SK-N-SH treated with all-trans-retinoic acid at 6 μM for 48 hours (cell line): Measurements from ENCODE around the gene KCNH2.

ENCODE experiments used
- ARNTL ChIP-seq: fragments of 450-650 bp; formaldehyde crosslinking; IDR thresholded peaks from 2 replicates; pipeline ENCODE4 v1.5.0; 2020; ENCODE audit warnings: low read depth, mild to moderate bottlenecking, moderate library complexity, borderline replicate concordance
- OSR1 ChIP-seq: fragments of 250-450 bp; sonication (Bioruptor Pico); IDR thresholded peaks from 2 replicates; pipeline ENCODE4 v1.8.0; 2022; ENCODE audit warnings: moderate library complexity, mild to moderate bottlenecking, inconsistent platforms
- PPARA ChIP-seq: fragments of 250-450 bp; sonication (Bioruptor Pico); IDR thresholded peaks from 2 replicates; pipeline ENCODE4 v1.5.0; 2020; ENCODE audit warnings: mild to moderate bottlenecking, borderline replicate concordance
- RARB ChIP-seq: fragments of 250-450 bp; sonication (Bioruptor Pico); IDR thresholded peaks from 2 replicates; pipeline ENCODE4 v1.8.0; 2021; ENCODE audit warnings: mild to moderate bottlenecking, moderate library complexity
- TCF4 ChIP-seq: fragments of 250-450 bp; sonication (Bioruptor Pico); IDR thresholded peaks from 2 replicates; pipeline ENCODE4 v1.8.0; 2021; ENCODE audit warnings: mild to moderate bottlenecking, moderate library complexity, borderline replicate concordance
- ZC3H10 ChIP-seq: fragments of 250-450 bp; sonication (Bioruptor Pico); IDR thresholded peaks from 2 replicates; pipeline ENCODE4 v1.5.1; 2021; ENCODE audit warnings: mild to moderate bottlenecking, moderate library complexity
- ZFP3 ChIP-seq: fragments of 250-450 bp; sonication (Bioruptor Pico); IDR thresholded peaks from 2 replicates; pipeline ENCODE4 v1.5.0; 2020; ENCODE audit warnings: mild to moderate bottlenecking, moderate library complexity
- ZNF565 ChIP-seq: fragments of 450-650 bp; formaldehyde crosslinking; conservative IDR thresholded peaks from 2 replicates; pipeline ENCODE4 v1.5.0; 2020; ENCODE audit warnings: low read depth, mild to moderate bottlenecking, moderate library complexity
- TF ChIP-seq, protein P1 (sequence below): fragments of 250-450 bp; sonication (Bioruptor Pico); IDR thresholded peaks from 2 replicates; pipeline ENCODE4 v1.5.1; 2020; ENCODE audit warnings: low read depth, mild to moderate bottlenecking, moderate library complexity
- TF ChIP-seq, protein P2 (sequence below): fragments of 250-450 bp; sonication (Bioruptor Pico); IDR thresholded peaks from 2 replicates; pipeline ENCODE4 v1.8.0; 2020; ENCODE audit warnings: mild to moderate bottlenecking, moderate library complexity, borderline replicate concordance

DNA sequence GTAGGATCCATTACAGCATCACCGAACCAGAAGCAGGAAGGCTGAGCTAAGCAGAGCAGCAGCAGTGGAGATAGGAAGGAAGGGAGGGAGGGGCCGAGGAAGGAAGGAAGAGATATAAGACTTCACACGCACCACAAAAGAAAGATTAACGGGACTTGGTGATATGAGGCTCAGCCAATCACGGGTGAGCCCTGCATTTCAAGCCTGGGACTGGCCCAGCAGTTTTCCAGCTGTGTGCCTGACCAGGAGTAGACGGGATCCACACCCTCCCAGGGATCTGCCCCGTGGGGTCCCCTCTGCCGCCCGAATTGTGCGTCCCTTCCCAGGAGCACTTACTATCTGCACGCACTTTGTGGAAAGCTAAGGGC is 30.0 kb upstream of the KCNH2 start:
- TF ChIP-seq RARB (CRISPR knock-in tag) (no peak), ZC3H10 (CRISPR knock-in tag) (no peak), ZFP3 (CRISPR knock-in tag) (no peak), ARNTL (CRISPR knock-in tag) (no peak), TCF4 (no peak), PPARA (no peak), ZNF565 (no peak), OSR1 (CRISPR knock-in tag) (no peak)
- TF ChIP-seq, protein P1, sequence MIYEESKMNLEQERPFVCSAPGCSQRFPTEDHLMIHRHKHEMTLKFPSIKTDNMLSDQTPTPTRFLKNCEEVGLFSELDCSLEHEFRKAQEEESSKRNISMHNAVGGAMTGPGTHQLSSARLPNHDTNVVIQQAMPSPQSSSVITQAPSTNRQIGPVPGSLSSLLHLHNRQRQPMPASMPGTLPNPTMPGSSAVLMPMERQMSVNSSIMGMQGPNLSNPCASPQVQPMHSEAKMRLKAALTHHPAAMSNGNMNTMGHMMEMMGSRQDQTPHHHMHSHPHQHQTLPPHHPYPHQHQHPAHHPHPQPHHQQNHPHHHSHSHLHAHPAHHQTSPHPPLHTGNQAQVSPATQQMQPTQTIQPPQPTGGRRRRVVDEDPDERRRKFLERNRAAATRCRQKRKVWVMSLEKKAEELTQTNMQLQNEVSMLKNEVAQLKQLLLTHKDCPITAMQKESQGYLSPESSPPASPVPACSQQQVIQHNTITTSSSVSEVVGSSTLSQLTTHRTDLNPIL (CRISPR knock-in tag): no peak
- TF ChIP-seq, protein P2, sequence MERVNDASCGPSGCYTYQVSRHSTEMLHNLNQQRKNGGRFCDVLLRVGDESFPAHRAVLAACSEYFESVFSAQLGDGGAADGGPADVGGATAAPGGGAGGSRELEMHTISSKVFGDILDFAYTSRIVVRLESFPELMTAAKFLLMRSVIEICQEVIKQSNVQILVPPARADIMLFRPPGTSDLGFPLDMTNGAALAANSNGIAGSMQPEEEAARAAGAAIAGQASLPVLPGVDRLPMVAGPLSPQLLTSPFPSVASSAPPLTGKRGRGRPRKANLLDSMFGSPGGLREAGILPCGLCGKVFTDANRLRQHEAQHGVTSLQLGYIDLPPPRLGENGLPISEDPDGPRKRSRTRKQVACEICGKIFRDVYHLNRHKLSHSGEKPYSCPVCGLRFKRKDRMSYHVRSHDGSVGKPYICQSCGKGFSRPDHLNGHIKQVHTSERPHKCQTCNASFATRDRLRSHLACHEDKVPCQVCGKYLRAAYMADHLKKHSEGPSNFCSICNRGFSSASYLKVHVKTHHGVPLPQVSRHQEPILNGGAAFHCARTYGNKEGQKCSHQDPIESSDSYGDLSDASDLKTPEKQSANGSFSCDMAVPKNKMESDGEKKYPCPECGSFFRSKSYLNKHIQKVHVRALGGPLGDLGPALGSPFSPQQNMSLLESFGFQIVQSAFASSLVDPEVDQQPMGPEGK: no peak
